HepG2 (cell line): ENCODE measurements around the gene DYSF. TPM values are rescaled to one million over a fixed set of nuclear protein-coding genes. Genes with fewer than 3 reads are reported as not detected.
A peak's percentile ranks its signal among the peaks of the same experiment; 100 is the strongest.

Experiments
- ATAC-seq: fragments of 200-7000 bp; cut with Tn5 transposase; 3 replicates; pipeline ENCODE4 v1.9.1; 2020; ENCODE audit warnings: mild to moderate bottlenecking, moderate library complexity
- BruUV-seq: library from RNA; stranded (reverse); fragments of 400-500 nt; replicated peaks from 2 replicates; lab custom pipeline; 2021; lab: Mats Ljungman, UMichigan
- CTCF ChIA-PET: fragments of 300-600 bp; formaldehyde crosslinking; extraction: SDS; loops from one replicate; lab custom pipeline; 2021; ENCODE audit warnings: low total read pairs, inconsistent platforms, low intra/inter-chr PET ratio; lab: Yijun Ruan, JAX
- POLR2A ChIA-PET: fragments of 350-600 bp; sonication (Branson Sonifier 250); formaldehyde crosslinking; loops from one replicate; lab custom pipeline; 2020; ENCODE audit warnings: antibody characterized with exemption, inconsistent platforms; lab: Yijun Ruan, JAX
- DNase-seq: peaks from one replicate; pipeline ENCODE4 v3.0.0-alpha.2; 2015; ENCODE audit warnings: low spot score
- FAIRE-seq: peaks from 3 replicates; lab custom pipeline; 2011; peaks lifted over from hg19 to GRCh38; lab: Jason Lieb, UNC
- H2AFZ ChIP-seq: one replicate; pipeline ENCODE4 v1.6.1; 2011; ENCODE audit warnings: low read length, inconsistent platforms
- H3K27ac ChIP-seq: fragments of 300-600 bp; 3 replicates; pipeline ENCODE4 v1.8.0; 2011; ENCODE audit warnings: mixed run types, mild to moderate bottlenecking, mixed read lengths, low read length, inconsistent platforms; ENCODE audit not compliant: insufficient read depth; ENCODE audit errors: extremely low read length
- H3K27me3 ChIP-seq, 2 experiments: fragments of 200-600 bp in 1 of 2; 2 replicates in 1 of 2; 3 replicates in 1 of 2; pipeline versions ENCODE4 v1.6.0 to v1.8.0; 2011; ENCODE audit warnings: low read length in 2 of 2, mild to moderate bottlenecking in 2 of 2, moderate library complexity in 2 of 2, inconsistent platforms in 1 of 2; ENCODE audit not compliant: insufficient read depth in 2 of 2, control insufficient read depth in 1 of 2
- H3K36me3 ChIP-seq, 2 experiments: fragments of 200-600 bp in 1 of 2; replicated peaks in 1 of 2; 2 replicates in 1 of 2; 3 replicates in 1 of 2; pipeline versions ENCODE4 v1.5.1 to v1.8.0; 2011; ENCODE audit warnings: low read length in 2 of 2, inconsistent platforms in 1 of 2; ENCODE audit not compliant: insufficient read depth in 2 of 2, control insufficient read depth in 1 of 2
- H3K4me1 ChIP-seq: 2 replicates; pipeline ENCODE4 v1.5.1; 2012; ENCODE audit warnings: low read length, inconsistent platforms; ENCODE audit not compliant: insufficient read depth
- H3K4me2 ChIP-seq: 2 replicates; pipeline ENCODE4 v1.6.0; 2011; ENCODE audit warnings: low read depth, low read length, inconsistent platforms
- H3K4me3 ChIP-seq, 3 experiments: fragments of 200-600 bp in 1 of 3; sonication (generic), shearing (Covaris generic) in 1 of 3; replicated peaks in 1 of 3; 2 replicates each; pipeline ENCODE4 v1.5.1; 2011 to 2016; ENCODE audit warnings: low read length in 3 of 3, inconsistent platforms in 2 of 3, low read depth in 2 of 3, mild to moderate bottlenecking in 2 of 3, control low read depth in 1 of 3, mixed read lengths in 1 of 3; ENCODE audit not compliant: insufficient read depth in 1 of 3
- H3K79me2 ChIP-seq: one replicate; pipeline ENCODE4 v1.6.1; 2011; ENCODE audit warnings: low read length, inconsistent platforms; ENCODE audit not compliant: insufficient read depth
- H3K9ac ChIP-seq: 2 replicates; pipeline ENCODE4 v1.6.0; 2011; ENCODE audit warnings: mild to moderate bottlenecking, low read depth, low read length, inconsistent platforms; ENCODE audit not compliant: insufficient read depth
- H3K9me3 ChIP-seq: 2 replicates; pipeline ENCODE4 v1.5.1; 2012; ENCODE audit warnings: mild to moderate bottlenecking, low read length
- H4K20me1 ChIP-seq: 2 replicates; pipeline ENCODE4 v1.6.0; 2011; ENCODE audit warnings: inconsistent platforms, mild to moderate bottlenecking, low read length, moderate library complexity; ENCODE audit not compliant: insufficient read depth
- CTCF ChIP-seq: sonication (generic); formaldehyde crosslinking; IDR thresholded peaks from 2 replicates; pipeline ENCODE4 v1.5.0; 2020; ENCODE audit warnings: mild to moderate bottlenecking, missing genetic modification reagents, moderate library complexity
- ZFP36 ChIP-seq: fragments of 150-350 bp; IDR thresholded peaks from 2 replicates; pipeline ENCODE4 v1.6.1; 2018; ENCODE audit warnings: borderline replicate concordance, low read length, low read depth; ENCODE audit not compliant: partially characterized antibody
- ZNF709 ChIP-seq: sonication (generic); formaldehyde crosslinking; IDR thresholded peaks from 2 replicates; pipeline ENCODE4 v1.5.0; 2020; ENCODE audit warnings: mild to moderate bottlenecking, missing genetic modification reagents
- WGBS: methylation state at CpG from one replicate; pipeline ENCODE4 v1.1.6; 2017; ENCODE audit warnings: low lambda C conversion rate; 5-methylcytosine and 5-hydroxymethylcytosine counted together
- in situ Hi-C: cut with HindIII; loops from 2 replicates; pipeline ENCODE4 v1.10.0; 2017; ENCODE audit warnings: low pct_unique_long_range_greater_than_20kb; ENCODE audit not compliant: extremely low pct_ligation_motif_present
- intact Hi-C: fragments of 100-400 bp; cut with micrococcal nuclease; formaldehyde crosslinking; loops from one replicate; pipeline ENCODE4 v1.10.0; 2022; ENCODE audit not compliant: unreplicated experiment
- polyA plus RNA-seq, 8 experiments: library from polyadenylated mRNA; depleted of rRNA in 3 of 8; stranded (reverse) in 7 of 8; unstranded in 1 of 8; fragments of >200 nt; fragmentation: Illumina TruSeq in 4 of 8; extraction: Trizol in 4 of 8; gene quantifications; 2 replicates each; pipeline versions ENCODE4 v1.2.1 to v1.2.3, GENCODE V29; 2011 to 2016; ENCODE audit warnings: low read depth in 4 of 8, missing spikeins in 1 of 8, mixed read lengths in 1 of 8; ENCODE audit not compliant: insufficient read depth in 1 of 8
- total RNA-seq, 5 experiments: library from RNA; depleted of rRNA; stranded (reverse); fragments of >200 nt; fragmentation: Illumina TruSeq; extraction: Trizol; gene quantifications; 2 replicates each; pipeline ENCODE4 v1.2.3, GENCODE V29; 2016; ENCODE audit warnings: low read depth in 1 of 5

Gene DYSF
- total and polyA plus RNA-seq, 2 of the 13 experiments (the other 11 are each of a cell fraction or from before 2014, with no cell fraction given), result 0.15 to 2.4 TPM

GRCh38 chr2:71455011-71455740, 1.8 kb downstream of the DYSF start:
- DNase-seq (no peak), FAIRE-seq (no peak), ATAC-seq (peak; percentile 29)
- no TSS peak for BruUV-seq
- no peak overlapping the region for H3K9ac ChIP-seq
- no peak overlapping the region for H3K27ac ChIP-seq
- peaks cover 2 to 9% of the 10 kb centered on the region in 2 experiments; a peak in 3 of 5 replicates for H3K27me3 ChIP-seq
- H3K4me2 ChIP-seq, result peak overlapping the region; percentile 71
- POLR2A ChIA-PET, result interaction anchor here (1.5 kb wide), 1 partner anchor 123 kb away, joined by 8 read pairs; the partner anchor contains the start of gene ZNF638
- no peak overlapping the region for H2AFZ ChIP-seq
- peaks cover 33% of the 10 kb centered on the region for H3K4me1 ChIP-seq
- intact Hi-C loops, result loop anchor here (5.0 kb wide), 1 partner anchor 57 kb away; no protein-coding TSS in a partner anchor
- H4K20me1 ChIP-seq, result no peaks in the 10 kb centered on the region
- H3K36me3 ChIP-seq, result no peaks in the 10 kb centered on the region
- no peak for TF ChIP-seq ZFP36
- TF ChIP-seq CTCF, result peak; percentile 26; the same call in 1 of the 2 replicates
- 0 out of 2 replicates have a peak, but pooled peaks have one; percentile 28 for TF ChIP-seq ZNF709 (CRISPR knock-in tag)
- TF ChIP-seq, all 625 proteins: peak for 2
- in situ Hi-C loops, result no loop called here
- Histone ChIP-seq H3K4me3 (no peak overlapping the region), H3K79me2 (no peaks in the 10 kb centered on the region), H3K9me3 (no peaks in the 10 kb centered on the region)
- CTCF ChIA-PET, result no interaction called here
- 29% methylated on average over 8 of the region's 8 CpGs for WGBS
